A549 (cell line): ENCODE data around the gene SMIM20. TPM values are rescaled to one million over a fixed set of nuclear protein-coding genes. Genes with fewer than 3 reads are reported as not detected.

Experiments used
- ATAC-seq, 2 experiments: fragments of 200-7000 bp in 1 of 2; fragments of >200 bp in 1 of 2; cut with Nextera tagmentation in 1 of 2; cut with Tn5 transposase in 1 of 2; 3 replicates each; pipeline versions ENCODE4 v1.8.0 to v1.9.1; 2018 to 2020; ENCODE audit warnings: mild to moderate bottlenecking in 1 of 2, moderate library complexity in 1 of 2
- CTCF ChIA-PET: fragments of 300-600 bp; sonication (Branson Sonifier 250); formaldehyde crosslinking; extraction: SDS; loops from one replicate; lab custom pipeline; 2021; ENCODE audit warnings: antibody characterized with exemption, inconsistent platforms; lab: Yijun Ruan, JAX
- POLR2A ChIA-PET: fragments of 350-600 bp; formaldehyde crosslinking; extraction: SDS; loops from one replicate; lab custom pipeline; 2021; ENCODE audit warnings: antibody characterized with exemption, inconsistent platforms; lab: Yijun Ruan, JAX
- DNase-seq, 2 experiments: peaks; one replicate each; pipeline versions ENCODE4 v3.0.0 to v3.0.0-alpha.2; 2011 to 2016; ENCODE audit warnings: low read depth in 1 of 2, low spot score in 1 of 2
- FAIRE-seq: peaks from 2 replicates; lab custom pipeline; 2011; peaks lifted over from hg19 to GRCh38; lab: Jason Lieb, UNC
- H3K27ac ChIP-seq, 2 experiments: fragments of >200 bp; sonication (Bioruptor Twin); formaldehyde crosslinking; 3 replicates each; pipeline ENCODE4 v1.5.1; 2016 to 2017
- H3K4me1 ChIP-seq: fragments of >200 bp; sonication (Bioruptor Twin); formaldehyde crosslinking; 3 replicates; pipeline ENCODE4 v1.6.1; 2016
- H3K4me2 ChIP-seq: fragments of >200 bp; sonication (Bioruptor Twin); formaldehyde crosslinking; 3 replicates; pipeline ENCODE4 v1.6.1; 2016
- H3K4me3 ChIP-seq: fragments of >200 bp; sonication (Bioruptor Twin); formaldehyde crosslinking; 3 replicates; pipeline ENCODE4 v1.5.1; 2016
- H3K9me3 ChIP-seq: fragments of >200 bp; sonication (Bioruptor Twin); formaldehyde crosslinking; 3 replicates; pipeline ENCODE4 v1.6.1; 2016
- CHD4 ChIP-seq: fragments of 200-600 bp; sonication (generic); IDR thresholded peaks from 2 replicates; pipeline ENCODE4 v1.6.1; 2016; ENCODE audit warnings: antibody characterized with exemption, mild to moderate bottlenecking, borderline replicate concordance
- E2F6 ChIP-seq: IDR thresholded peaks from 2 replicates; pipeline ENCODE4 v1.6.1; 2012; ENCODE audit warnings: low read depth, borderline replicate concordance
- FOSL2 ChIP-seq, 2 experiments: fragments of 450-650 bp in 1 of 2; fragments of >200 bp in 1 of 2; sonication (Bioruptor Twin) in 1 of 2; formaldehyde crosslinking; IDR thresholded peaks; 2 replicates each; pipeline versions ENCODE4 v1.5.0 to v1.6.1; 2016 to 2020; ENCODE audit warnings: mild to moderate bottlenecking in 1 of 2, moderate library complexity in 1 of 2
- FOXS1 ChIP-seq: fragments of 250-450 bp; sonication (Bioruptor Pico); IDR thresholded peaks from 2 replicates; pipeline ENCODE4 v1.5.0; 2020; ENCODE audit warnings: mild to moderate bottlenecking, moderate library complexity
- GATA3 ChIP-seq: IDR thresholded peaks from 2 replicates; pipeline ENCODE4 v1.6.1; 2012; ENCODE audit warnings: borderline replicate concordance
- HES2 ChIP-seq: fragments of >200 bp; sonication (Bioruptor Twin); formaldehyde crosslinking; IDR thresholded peaks from 2 replicates; pipeline ENCODE4 v1.6.1; 2016
- HEYL ChIP-seq: fragments of 250-450 bp; sonication (Bioruptor Pico); IDR thresholded peaks from 2 replicates; pipeline ENCODE4 v1.8.0; 2021; ENCODE audit warnings: mild to moderate bottlenecking, moderate library complexity
- HOXA7 ChIP-seq: fragments of 250-450 bp; sonication (Bioruptor Pico); IDR thresholded peaks from 2 replicates; pipeline ENCODE4 v1.5.0; 2020; ENCODE audit warnings: mild to moderate bottlenecking, moderate library complexity
- JUN ChIP-seq, 2 experiments: fragments of >200 bp; sonication (Bioruptor Twin); formaldehyde crosslinking; IDR thresholded peaks; 2 replicates in 1 of 2; 3 replicates in 1 of 2; pipeline ENCODE4 v1.6.1; 2016 to 2017
- KDM1A ChIP-seq: fragments of 200-600 bp; sonication (generic); IDR thresholded peaks from 2 replicates; pipeline ENCODE4 v1.6.1; 2016; ENCODE audit warnings: low read depth, mild to moderate bottlenecking
- MAX ChIP-seq: IDR thresholded peaks from 2 replicates; pipeline ENCODE4 v1.6.1; 2012
- MYC ChIP-seq: IDR thresholded peaks from 2 replicates; pipeline ENCODE4 v1.6.1; 2012; ENCODE audit warnings: mild to moderate bottlenecking, inconsistent platforms, low read length, improper control_type of control experiment, borderline replicate concordance
- NFE2L2 ChIP-seq: fragments of 150-350 bp; conservative IDR thresholded peaks from 2 replicates; pipeline ENCODE4 v1.6.1; 2014; ENCODE audit warnings: low read length
- NR3C1 ChIP-seq: fragments of >200 bp; sonication (Bioruptor Twin); formaldehyde crosslinking; IDR thresholded peaks from 3 replicates; pipeline ENCODE4 v1.6.1; 2017
- POLR2A ChIP-seq: IDR thresholded peaks from 2 replicates; pipeline ENCODE4 v1.6.1; 2012; ENCODE audit warnings: mild to moderate bottlenecking, low read length
- POLR2AphosphoS2 ChIP-seq: conservative IDR thresholded peaks from 2 replicates; pipeline ENCODE4 v1.6.1; 2012; ENCODE audit warnings: low read length, improper control_type of control experiment, inconsistent platforms
- RAD21 ChIP-seq, 2 experiments: fragments of >200 bp in 1 of 2; sonication (Bioruptor Twin) in 1 of 2; formaldehyde crosslinking in 1 of 2; IDR thresholded peaks in 1 of 2; conservative IDR thresholded peaks in 1 of 2; 2 replicates in 1 of 2; 3 replicates in 1 of 2; pipeline ENCODE4 v1.6.1; 2012 to 2018; ENCODE audit warnings: inconsistent platforms in 1 of 2
- RCOR1 ChIP-seq: fragments of 150-350 bp; IDR thresholded peaks from 2 replicates; pipeline ENCODE4 v1.6.1; 2014; ENCODE audit warnings: antibody characterized with exemption, low read length, low read depth
- ZC3H11A ChIP-seq: fragments of 450-650 bp; IDR thresholded peaks from 2 replicates; pipeline ENCODE4 v1.6.1; 2014; ENCODE audit warnings: antibody characterized with exemption, mild to moderate bottlenecking
- ZFP36 ChIP-seq: fragments of 450-650 bp; IDR thresholded peaks from 2 replicates; pipeline ENCODE4 v1.6.1; 2014; ENCODE audit warnings: borderline replicate concordance; ENCODE audit not compliant: partially characterized antibody
- ZSCAN20 ChIP-seq: fragments of 250-450 bp; sonication (Bioruptor Pico); IDR thresholded peaks from 2 replicates; pipeline ENCODE4 v1.8.0; 2022; ENCODE audit warnings: mild to moderate bottlenecking, moderate library complexity
- WGBS: methylation state at CpG from one replicate; pipeline ENCODE4 v1.1.6; 2017; ENCODE audit errors: missing lambda C conversion rate; 5-methylcytosine and 5-hydroxymethylcytosine counted together
- polyA plus RNA-seq, 4 experiments: library from polyadenylated mRNA; depleted of rRNA in 3 of 4; stranded (reverse); fragments of >200 nt; fragmentation: RNase III in 1 of 4; extraction: RNeasy Plus Mini Kit Qiagen cat#74134 plus additional on column Dnase treatment in 1 of 4; gene quantifications; 2 replicates in 3 of 4; 3 replicates in 1 of 4; pipeline ENCODE4 v1.2.3, GENCODE V29; 2011 to 2017
- TF ChIP-seq, protein P1 (sequence below): fragments of 450-650 bp; IDR thresholded peaks from 2 replicates; pipeline ENCODE4 v1.6.1; 2014; ENCODE audit warnings: antibody characterized with exemption
- TF ChIP-seq, protein P2 (sequence below): fragments of >200 bp; sonication (Bioruptor Twin); formaldehyde crosslinking; IDR thresholded peaks from 3 replicates; pipeline ENCODE4 v1.6.1; 2016
- TF ChIP-seq, protein P3 (sequence below): fragments of 250-450 bp; sonication (Bioruptor Pico); IDR thresholded peaks from 2 replicates; pipeline ENCODE4 v1.5.0; 2020; ENCODE audit warnings: low read depth, mild to moderate bottlenecking, moderate library complexity
- TF ChIP-seq, protein P4 (sequence below): IDR thresholded peaks from 2 replicates; pipeline ENCODE4 v1.6.1; 2012
- TF ChIP-seq, protein P5 (sequence below): fragments of 250-450 bp; sonication (Bioruptor Pico); IDR thresholded peaks from 2 replicates; pipeline ENCODE4 v1.5.0; 2021; ENCODE audit warnings: mild to moderate bottlenecking, moderate library complexity, borderline replicate concordance

Gene SMIM20
- polyA plus RNA-seq, 2 of the 4 experiments (the other 2 are of a cell fraction) = 32.9 to 50.5 TPM

DNA sequence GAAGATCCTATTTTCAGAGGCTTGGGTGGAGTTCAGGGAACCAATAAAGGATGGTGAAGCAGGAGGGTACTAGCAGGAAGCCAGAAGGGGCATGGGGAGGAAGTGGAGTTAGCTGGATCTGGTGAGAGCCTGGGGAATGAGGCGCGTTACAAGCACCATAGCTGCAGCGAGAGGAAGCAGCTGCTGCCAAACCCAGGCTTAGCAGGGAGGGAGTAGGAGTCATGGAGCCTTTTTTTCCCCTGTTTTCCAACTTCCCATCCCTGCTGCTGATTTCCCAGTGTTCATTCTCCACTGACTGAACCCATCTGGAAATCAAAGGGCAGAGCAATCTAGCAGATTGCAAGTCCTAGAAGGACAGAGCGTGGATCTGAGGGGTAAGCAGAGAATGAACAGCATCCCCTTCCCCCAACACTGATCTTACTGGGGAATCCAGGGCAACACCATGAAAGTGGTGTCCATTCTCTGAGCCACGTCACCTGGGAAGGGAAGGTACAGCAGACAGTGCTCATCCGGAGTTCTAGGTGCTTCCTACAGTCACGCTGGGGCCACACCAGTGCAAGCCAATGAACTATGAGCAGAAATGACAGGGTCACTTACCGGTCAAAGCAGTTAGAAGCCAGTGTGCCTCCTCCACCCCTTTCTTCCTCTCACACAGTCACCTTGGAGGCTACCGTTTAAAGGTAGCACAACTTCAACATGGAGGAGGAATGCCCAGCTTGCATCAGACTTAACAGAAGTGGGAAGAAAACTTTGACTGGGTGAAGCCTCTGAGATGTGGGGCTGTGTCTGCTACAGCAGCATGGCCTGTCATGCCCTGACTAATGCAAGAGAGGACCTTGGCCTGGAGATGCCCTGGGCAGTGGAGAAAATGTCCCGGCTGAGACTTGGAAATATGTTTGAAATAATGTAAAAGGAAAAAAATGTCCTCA is 36.7 kb downstream of the SMIM20 start:
- no peak for FAIRE-seq
- TF ChIP-seq JUN (IDR thresholded peaks at IDR 0.05) (no peak), FOSL2 (IDR thresholded peaks at IDR 0.05) (no peak), FOSL2 (CRISPR knock-in tag; IDR thresholded peaks at IDR 0.05) (no peak), HOXA7 (CRISPR knock-in tag) (no peak), ZSCAN20 (CRISPR knock-in tag) (no peak), ZFP36 (no peak), RCOR1 (no peak), CHD4 (no peak), ZC3H11A (no peak), MAX (no peak), KDM1A (no peak)
- TF ChIP-seq, protein P1, sequence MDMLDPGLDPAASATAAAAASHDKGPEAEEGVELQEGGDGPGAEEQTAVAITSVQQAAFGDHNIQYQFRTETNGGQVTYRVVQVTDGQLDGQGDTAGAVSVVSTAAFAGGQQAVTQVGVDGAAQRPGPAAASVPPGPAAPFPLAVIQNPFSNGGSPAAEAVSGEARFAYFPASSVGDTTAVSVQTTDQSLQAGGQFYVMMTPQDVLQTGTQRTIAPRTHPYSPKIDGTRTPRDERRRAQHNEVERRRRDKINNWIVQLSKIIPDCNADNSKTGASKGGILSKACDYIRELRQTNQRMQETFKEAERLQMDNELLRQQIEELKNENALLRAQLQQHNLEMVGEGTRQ = no peak
- WGBS = 77% methylated on average over 10 of the region's 10 CpGs
- DNase-seq = no peak
- H3K27ac ChIP-seq = no peak overlapping the region
- ATAC-seq = no peak
- H3K4me3 ChIP-seq = no peak overlapping the region
- no peak overlapping the region for H3K4me2 ChIP-seq
- H3K9me3 ChIP-seq = no peaks in the 10 kb centered on the region
- peaks cover 8% of the 10 kb centered on the region; the same call in 2 of the 3 replicates for H3K4me1 ChIP-seq
- CTCF ChIA-PET = no interaction called here
- POLR2A ChIA-PET = no interaction called here

DNA sequence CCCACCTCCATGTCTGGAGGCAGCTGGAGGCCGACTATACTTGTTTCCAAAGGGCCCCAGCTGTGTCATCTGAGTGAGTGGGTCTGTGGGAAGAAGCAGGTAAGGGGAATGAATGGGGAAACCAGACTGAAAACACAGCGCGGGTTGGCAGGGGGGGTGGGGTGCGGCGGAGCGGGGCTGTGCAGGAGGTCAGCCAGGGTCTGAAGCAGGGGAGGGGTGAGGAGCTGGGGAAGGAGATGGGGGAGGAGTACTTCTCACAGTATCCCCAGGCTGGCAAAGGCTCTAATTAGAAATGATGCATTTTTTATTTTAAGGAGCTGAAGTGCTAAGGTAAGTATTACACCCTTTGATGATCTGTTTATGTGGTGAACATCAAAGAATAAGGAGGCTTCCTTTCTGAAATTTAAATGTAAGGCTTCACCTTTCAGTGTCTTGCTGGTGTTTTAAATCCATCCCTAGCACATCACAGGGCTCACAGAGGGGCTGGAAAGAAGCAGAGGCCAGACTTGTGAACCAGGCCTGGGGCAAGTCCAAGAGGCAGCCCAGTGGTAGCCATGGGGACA is 37.5 kb downstream of the SMIM20 start:
- ChIA-PET POLR2A (no interaction called here), CTCF (interaction anchor here (1.3 kb wide), 1 partner anchor 10 kb away, joined by 3 read pairs; no protein-coding TSS in a partner anchor)
- TF ChIP-seq KDM1A (no peak), RAD21 (conservative IDR thresholded peaks at IDR 0.05 in 1 of 2, IDR thresholded peaks at IDR 0.05 in 1 of 2) (no peak), E2F6 (no peak), HES2 (no peak), POLR2AphosphoS2 (no peak), NR3C1 (no peak), GATA3 (no peak), JUN (IDR thresholded peaks at IDR 0.05) (no peak), HEYL (no peak), MYC (no peak), NFE2L2 (no peak), POLR2A (no peak), FOXS1 (no peak)
- TF ChIP-seq, protein P2, sequence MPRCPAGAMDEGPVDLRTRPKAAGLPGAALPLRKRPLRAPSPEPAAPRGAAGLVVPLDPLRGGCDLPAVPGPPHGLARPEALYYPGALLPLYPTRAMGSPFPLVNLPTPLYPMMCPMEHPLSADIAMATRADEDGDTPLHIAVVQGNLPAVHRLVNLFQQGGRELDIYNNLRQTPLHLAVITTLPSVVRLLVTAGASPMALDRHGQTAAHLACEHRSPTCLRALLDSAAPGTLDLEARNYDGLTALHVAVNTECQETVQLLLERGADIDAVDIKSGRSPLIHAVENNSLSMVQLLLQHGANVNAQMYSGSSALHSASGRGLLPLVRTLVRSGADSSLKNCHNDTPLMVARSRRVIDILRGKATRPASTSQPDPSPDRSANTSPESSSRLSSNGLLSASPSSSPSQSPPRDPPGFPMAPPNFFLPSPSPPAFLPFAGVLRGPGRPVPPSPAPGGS = no peak
- TF ChIP-seq, protein P3, sequence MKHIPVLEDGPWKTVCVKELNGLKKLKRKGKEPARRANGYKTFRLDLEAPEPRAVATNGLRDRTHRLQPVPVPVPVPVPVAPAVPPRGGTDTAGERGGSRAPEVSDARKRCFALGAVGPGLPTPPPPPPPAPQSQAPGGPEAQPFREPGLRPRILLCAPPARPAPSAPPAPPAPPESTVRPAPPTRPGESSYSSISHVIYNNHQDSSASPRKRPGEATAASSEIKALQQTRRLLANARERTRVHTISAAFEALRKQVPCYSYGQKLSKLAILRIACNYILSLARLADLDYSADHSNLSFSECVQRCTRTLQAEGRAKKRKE = no peak
- TF ChIP-seq, protein P4, sequence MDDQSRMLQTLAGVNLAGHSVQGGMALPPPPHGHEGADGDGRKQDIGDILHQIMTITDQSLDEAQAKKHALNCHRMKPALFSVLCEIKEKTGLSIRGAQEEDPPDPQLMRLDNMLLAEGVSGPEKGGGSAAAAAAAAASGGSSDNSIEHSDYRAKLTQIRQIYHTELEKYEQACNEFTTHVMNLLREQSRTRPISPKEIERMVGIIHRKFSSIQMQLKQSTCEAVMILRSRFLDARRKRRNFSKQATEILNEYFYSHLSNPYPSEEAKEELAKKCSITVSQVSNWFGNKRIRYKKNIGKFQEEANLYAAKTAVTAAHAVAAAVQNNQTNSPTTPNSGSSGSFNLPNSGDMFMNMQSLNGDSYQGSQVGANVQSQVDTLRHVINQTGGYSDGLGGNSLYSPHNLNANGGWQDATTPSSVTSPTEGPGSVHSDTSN = no peak
- TF ChIP-seq, protein P5, sequence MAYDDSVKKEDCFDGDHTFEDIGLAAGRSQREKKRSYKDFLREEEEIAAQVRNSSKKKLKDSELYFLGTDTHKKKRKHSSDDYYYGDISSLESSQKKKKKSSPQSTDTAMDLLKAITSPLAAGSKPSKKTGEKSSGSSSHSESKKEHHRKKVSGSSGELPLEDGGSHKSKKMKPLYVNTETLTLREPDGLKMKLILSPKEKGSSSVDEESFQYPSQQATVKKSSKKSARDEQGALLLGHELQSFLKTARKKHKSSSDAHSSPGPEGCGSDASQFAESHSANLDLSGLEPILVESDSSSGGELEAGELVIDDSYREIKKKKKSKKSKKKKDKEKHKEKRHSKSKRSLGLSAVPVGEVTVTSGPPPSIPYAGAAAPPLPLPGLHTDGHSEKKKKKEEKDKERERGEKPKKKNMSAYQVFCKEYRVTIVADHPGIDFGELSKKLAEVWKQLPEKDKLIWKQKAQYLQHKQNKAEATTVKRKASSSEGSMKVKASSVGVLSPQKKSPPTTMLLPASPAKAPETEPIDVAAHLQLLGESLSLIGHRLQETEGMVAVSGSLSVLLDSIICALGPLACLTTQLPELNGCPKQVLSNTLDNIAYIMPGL (CRISPR knock-in tag) = no peak
- H3K4me2 ChIP-seq = no peak overlapping the region
- ATAC-seq (no peak), DNase-seq (no peak), FAIRE-seq (no peak)
- H3K4me1 ChIP-seq = peaks cover 8% of the 10 kb centered on the region; the same call in 2 of the 3 replicates
- no peak overlapping the region for H3K4me3 ChIP-seq
- no peaks in the 10 kb centered on the region for H3K9me3 ChIP-seq
- no peak overlapping the region for H3K27ac ChIP-seq
- 71% methylated on average over 3 of the region's 6 CpGs for WGBS
